Muscle layer of colon (tissue), 2 donors: ENCODE results near the gene METTL16.
"Not testable (repeated sequence)": the region's sequence is repeated elsewhere in the genome, so short reads cannot be mapped to it uniquely, and the experiment has no call there.

ENCODE experiments used
- H3K27ac ChIP-seq: one replicate; pipeline ENCODE4 v1.7.0; 2013; ENCODE audit warnings: low read depth, mild to moderate bottlenecking, low read length, moderate library complexity
- H3K27me3 ChIP-seq, 2 donors: one replicate each; pipeline ENCODE4 v1.7.0; 2013; ENCODE audit warnings: low read length in 2 of 2, mild to moderate bottlenecking in 2 of 2; ENCODE audit not compliant: insufficient read depth in 2 of 2, control insufficient read depth in 1 of 2
- H3K36me3 ChIP-seq: one replicate; pipeline ENCODE4 v1.7.0; 2013; ENCODE audit warnings: mild to moderate bottlenecking, low read length; ENCODE audit not compliant: insufficient read depth
- H3K4me1 ChIP-seq: one replicate; pipeline ENCODE4 v1.7.0; 2013; ENCODE audit warnings: mild to moderate bottlenecking, low read length; ENCODE audit not compliant: insufficient read depth
- H3K4me3 ChIP-seq, 2 donors: one replicate each; pipeline ENCODE4 v1.7.0; 2013; ENCODE audit warnings: low read length in 2 of 2, low read depth in 1 of 2, mild to moderate bottlenecking in 1 of 2, moderate library complexity in 1 of 2
- H3K9ac ChIP-seq: one replicate; pipeline ENCODE4 v1.7.0; 2013; ENCODE audit warnings: low read length
- H3K9me3 ChIP-seq: one replicate; pipeline ENCODE4 v1.7.0; 2013; ENCODE audit warnings: mild to moderate bottlenecking, low read length
- donor health status: abdominal sarcoma.
- donor health status: Adenocarcinoma of cecum.

The METTL16 gene

DNA sequence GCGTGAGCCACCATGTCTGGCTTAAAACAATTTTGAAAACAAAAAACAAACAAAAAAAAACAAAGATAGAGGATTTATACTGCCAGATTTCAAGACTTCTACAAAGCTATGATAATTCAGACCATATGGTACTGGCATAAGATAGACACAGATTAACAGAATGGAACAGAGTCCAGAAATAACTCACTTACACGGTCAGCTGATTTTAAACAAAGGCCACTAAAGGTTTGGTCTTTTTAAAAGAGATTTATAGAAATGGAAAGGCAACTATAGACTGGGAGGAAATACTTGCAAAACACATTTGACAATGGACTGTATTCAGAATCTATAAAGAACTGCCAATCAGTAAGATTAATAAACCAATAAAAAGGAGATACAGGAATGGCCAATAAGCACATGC, 62.2 kb downstream of the METTL16 start:
- Histone ChIP-seq H3K27me3 (no peaks in the 10 kb centered on the region), H3K4me3 (no peak overlapping the region), H3K27ac (no peak overlapping the region), H3K36me3 (no peaks in the 10 kb centered on the region), H3K9ac (no peak overlapping the region), H3K9me3 (no peaks in the 10 kb centered on the region), H3K4me1 (no peaks in the 10 kb centered on the region)

DNA sequence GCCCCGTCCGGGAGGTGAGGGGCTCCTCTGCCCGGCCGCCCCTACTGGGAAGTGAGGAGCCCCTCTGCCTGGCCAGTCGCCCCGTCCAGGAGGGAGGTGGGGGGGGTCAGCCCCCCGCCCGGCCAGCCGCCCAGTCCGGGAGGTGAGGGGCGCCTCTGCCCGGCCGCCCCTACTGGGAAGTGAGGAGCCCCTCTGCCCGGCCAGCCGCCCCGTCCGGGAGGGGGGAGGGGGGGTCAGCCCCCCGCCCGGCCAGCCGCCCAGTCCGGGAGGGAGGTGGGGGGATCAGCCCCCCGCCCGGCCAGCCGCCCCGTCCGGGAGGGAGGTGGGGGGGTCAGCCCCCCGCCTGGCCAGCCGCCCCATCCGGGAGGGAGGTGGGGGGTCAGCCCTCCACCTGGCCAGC, 64.2 kb downstream of the METTL16 start:
- H3K4me3 ChIP-seq, H3K27ac ChIP-seq, H3K9me3 ChIP-seq, H3K9ac ChIP-seq, H3K27me3 ChIP-seq, H3K4me1 ChIP-seq, H3K36me3 ChIP-seq: not testable (repeated sequence)

DNA sequence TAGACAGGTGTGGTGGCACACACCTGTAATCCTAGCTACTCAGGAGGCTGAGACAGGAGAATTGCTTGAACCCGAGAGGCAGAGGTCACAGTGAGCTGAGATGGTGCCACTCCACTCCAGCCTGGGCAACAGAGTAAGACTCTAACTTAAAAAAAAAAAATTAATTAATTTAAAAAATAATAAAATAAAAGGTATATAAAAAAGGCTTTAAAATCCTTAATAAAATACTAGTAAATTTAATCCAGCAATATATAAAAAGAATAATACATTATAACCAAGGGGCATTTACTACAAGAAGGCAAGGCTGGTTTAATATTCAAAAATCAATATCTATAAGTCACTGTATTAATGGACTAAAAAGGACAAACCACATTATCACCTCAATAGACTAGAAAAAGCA, 66.0 kb downstream of the METTL16 start:
- no peak overlapping the region for H3K4me3 ChIP-seq

DNA sequence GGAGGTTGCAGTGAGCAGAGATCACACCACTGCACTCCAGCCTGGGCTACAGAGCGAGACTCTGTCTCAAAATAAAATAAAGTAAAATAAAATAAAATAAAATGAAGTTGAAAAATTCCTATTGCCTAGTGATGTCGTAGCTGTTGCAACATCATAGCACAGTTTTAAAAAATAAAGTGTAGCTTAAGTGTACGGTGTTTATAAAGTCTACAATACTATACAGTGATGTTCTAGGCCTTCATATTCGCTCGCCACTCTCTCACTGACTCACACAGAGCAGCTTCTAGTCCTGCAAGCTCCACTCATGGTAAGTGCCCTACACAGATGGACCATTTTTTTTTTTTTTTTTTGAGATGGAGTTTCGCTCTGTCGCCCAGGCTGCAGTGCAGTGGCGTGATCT, 67.3 kb downstream of the METTL16 start:
- Histone ChIP-seq H3K4me1 (no peaks in the 10 kb centered on the region), H3K9me3 (no peaks in the 10 kb centered on the region), H3K36me3 (no peaks in the 10 kb centered on the region), H3K27ac (no peak overlapping the region), H3K4me3 (no peak overlapping the region), H3K27me3 (no peaks in the 10 kb centered on the region), H3K9ac (no peak overlapping the region)

More for the DNA sequence above, 66.0 kb downstream of the METTL16 start:
- no peak overlapping the region for H3K27ac ChIP-seq
- H3K36me3 ChIP-seq = no peaks in the 10 kb centered on the region
- H3K9ac ChIP-seq = no peak overlapping the region
- no peaks in the 10 kb centered on the region for H3K9me3 ChIP-seq
- H3K27me3 ChIP-seq = no peaks in the 10 kb centered on the region
- no peaks in the 10 kb centered on the region for H3K4me1 ChIP-seq

DNA sequence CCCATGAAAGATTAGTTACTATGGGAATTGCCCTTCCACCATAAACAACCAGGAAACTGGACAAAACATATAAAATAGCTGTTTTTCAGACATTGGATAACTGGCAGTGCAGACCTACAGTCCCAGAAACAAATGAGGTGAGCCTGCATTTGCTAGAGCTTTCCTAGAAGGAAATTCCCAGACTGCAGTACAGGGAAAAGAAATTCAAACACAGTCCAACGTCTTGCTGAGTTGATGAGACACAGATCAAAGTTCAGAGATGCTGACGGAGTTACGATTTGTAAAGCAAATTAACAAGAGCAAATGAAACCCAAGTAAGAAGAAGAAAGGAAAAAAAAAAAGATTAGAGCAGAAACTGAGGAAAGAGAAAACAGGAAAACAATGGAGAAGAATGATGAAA, 69.5 kb downstream of the METTL16 start:
- Histone ChIP-seq H3K27ac (no peak overlapping the region), H3K9me3 (no peaks in the 10 kb centered on the region), H3K9ac (no peak overlapping the region), H3K4me1 (no peaks in the 10 kb centered on the region), H3K4me3 (no peak overlapping the region), H3K36me3 (peaks cover 17% of the 10 kb centered on the region), H3K27me3 (no peaks in the 10 kb centered on the region)

DNA sequence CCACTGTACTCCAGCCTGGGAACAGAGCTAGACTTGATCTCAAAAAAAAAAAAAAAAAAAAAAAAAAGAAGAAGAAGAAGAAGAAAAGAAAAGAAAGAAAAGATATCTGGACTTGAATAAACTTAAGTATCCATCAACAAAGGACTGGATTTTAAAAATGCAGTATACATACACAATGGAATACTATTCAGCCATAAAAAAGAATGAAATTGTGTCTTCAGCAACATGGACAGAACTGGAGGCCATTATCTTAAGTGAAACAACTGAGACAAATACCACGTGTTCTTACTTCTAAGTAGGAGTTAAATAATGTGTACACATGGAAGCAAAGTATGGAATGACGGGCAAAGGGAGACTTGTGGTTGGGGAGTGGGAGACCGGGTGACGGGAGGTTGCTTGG, 70.8 kb downstream of the METTL16 start:
- H3K27me3 ChIP-seq = no peaks in the 10 kb centered on the region
- no peaks in the 10 kb centered on the region for H3K9me3 ChIP-seq
- H3K36me3 ChIP-seq = peaks cover 29% of the 10 kb centered on the region
- no peak overlapping the region for H3K9ac ChIP-seq
- no peak overlapping the region for H3K27ac ChIP-seq
- no peak overlapping the region for H3K4me3 ChIP-seq
- no peaks in the 10 kb centered on the region for H3K4me1 ChIP-seq

DNA sequence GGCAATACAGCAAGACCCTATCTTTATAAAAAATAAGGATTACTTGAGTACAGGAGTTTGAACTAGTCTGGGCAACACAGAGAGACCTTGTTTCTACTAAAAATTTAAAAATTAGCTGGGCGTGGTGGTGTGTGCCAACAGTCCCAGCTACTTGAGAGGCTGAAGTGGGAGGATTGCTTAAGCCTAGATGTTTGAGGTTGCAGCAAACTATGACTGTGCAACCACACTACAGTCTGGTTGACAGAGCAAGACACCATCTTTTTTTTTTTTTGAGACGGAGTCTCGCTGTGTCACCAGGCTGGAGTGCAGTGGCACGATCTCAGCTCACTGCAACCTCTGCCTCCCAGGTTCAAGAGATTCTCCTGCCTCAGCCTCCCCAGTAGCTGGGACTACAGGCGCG, 71.7 kb downstream of the METTL16 start:
- not testable (repeated sequence) for H3K9me3 ChIP-seq, H3K27me3 ChIP-seq, H3K27ac ChIP-seq, H3K4me3 ChIP-seq, H3K4me1 ChIP-seq, H3K9ac ChIP-seq
- H3K36me3 ChIP-seq = peaks cover 29% of the 10 kb centered on the region

DNA sequence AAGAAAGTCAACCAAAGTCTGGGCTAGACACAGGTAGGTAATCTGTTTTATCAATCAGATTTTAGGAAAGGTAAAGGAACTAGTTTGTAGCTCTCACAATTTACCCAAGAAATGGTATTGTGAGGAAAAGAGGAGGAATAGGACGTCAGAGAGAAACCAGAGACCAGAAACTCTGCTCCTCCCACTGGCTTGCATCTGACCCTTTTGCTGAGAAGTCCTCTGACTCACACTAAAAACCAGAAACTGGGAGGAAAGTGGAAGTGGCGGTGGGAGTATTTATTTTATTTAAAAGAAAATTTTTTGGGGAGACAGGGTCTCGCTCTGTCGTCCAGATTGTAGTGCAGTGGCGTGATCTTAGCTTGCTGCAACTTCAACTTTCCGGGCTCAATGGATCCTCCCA, 72.9 kb downstream of the METTL16 start:
- Histone ChIP-seq H3K27ac (no peak overlapping the region), H3K4me1 (no peaks in the 10 kb centered on the region), H3K9me3 (no peaks in the 10 kb centered on the region), H3K27me3 (no peaks in the 10 kb centered on the region), H3K9ac (no peak overlapping the region), H3K4me3 (no peak overlapping the region), H3K36me3 (peaks cover 29% of the 10 kb centered on the region)

DNA sequence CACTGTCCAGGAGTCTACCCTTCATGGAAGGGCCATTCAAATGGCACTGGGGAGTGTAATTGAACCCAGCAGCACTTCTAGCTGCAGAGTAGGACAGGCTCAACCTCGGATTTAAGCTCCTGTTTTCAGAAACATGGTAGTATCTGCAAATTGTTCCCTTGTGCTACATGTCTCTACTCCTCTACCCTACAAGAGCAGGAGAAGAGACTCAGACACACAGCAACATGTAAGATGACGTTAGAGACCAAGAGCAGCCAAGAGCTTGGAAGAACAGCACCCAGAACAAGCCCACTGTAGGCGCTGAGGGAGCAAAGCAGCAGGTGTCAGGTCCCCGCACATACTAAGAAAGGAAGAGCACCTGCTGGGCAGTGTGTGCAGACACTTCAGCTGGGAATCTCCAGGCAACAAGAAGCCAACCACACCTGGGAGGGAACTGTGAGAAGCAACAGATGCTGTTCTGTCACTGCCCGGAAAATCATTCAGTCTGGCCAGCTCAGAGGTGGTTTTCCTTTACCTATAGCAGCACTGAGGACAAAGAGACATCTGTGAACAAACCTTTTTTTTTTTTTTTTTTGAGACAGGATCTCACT, 75.3 kb downstream of the METTL16 start:
- Histone ChIP-seq H3K27me3 (no peaks in the 10 kb centered on the region), H3K4me3 (no peak overlapping the region), H3K9me3 (no peaks in the 10 kb centered on the region), H3K4me1 (no peaks in the 10 kb centered on the region), H3K9ac (no peak overlapping the region), H3K36me3 (peaks cover 39% of the 10 kb centered on the region), H3K27ac (no peak overlapping the region)

DNA sequence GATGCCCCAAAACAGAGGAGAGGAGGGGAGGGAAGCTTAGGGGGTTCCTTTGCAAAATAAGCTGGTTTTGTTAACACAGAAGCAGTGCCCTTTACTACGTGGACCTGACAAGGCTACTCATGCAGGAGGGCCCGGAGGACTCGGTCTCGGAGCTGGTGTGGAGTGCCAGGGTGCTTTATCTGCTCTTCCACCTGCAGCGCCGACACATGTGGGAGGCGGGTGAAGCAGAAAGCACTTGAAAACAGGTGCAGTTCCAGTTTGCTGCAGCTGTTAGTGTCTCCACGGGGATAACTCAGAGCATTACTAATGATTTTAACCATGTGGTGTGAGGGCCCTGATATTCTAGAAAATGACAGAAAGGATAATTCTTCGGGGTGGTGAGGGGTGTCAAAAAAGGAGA, 75.8 kb downstream of the METTL16 start:
- H3K36me3 ChIP-seq = peaks cover 39% of the 10 kb centered on the region
- no peaks in the 10 kb centered on the region for H3K27me3 ChIP-seq
- H3K9me3 ChIP-seq = no peaks in the 10 kb centered on the region
- H3K27ac ChIP-seq = no peak overlapping the region
- no peak overlapping the region for H3K4me3 ChIP-seq
- H3K4me1 ChIP-seq = no peaks in the 10 kb centered on the region
- H3K9ac ChIP-seq = no peak overlapping the region

DNA sequence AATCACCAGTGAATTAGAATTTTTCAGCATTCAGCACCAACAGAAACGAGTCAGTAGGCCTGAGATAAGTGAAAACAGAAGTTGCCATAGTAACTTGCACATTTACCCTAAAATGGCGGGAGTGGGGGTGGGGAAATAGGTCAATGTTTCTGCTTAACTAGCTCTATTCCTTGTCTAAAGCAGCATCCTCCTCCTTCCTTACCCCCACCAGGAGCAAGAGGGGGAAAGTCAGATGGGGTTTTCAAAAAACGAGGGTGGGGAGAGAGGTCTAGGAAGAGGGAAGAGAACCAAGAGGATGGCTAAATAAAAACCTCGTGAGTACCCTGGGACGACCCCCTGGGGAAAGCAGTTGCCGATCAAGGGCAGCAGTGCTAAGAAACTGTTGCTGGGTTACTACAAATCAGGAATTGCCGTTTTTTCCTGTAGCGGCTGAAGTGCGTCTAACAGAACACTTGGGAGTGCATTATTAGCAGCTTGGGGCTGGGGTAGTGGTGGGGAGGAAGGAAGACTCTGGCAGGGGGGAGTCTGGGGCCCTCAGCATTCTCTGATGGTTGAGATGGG, 76.4 kb downstream of the METTL16 start:
- Histone ChIP-seq H3K9me3 (no peaks in the 10 kb centered on the region), H3K9ac (no peak overlapping the region), H3K4me1 (no peaks in the 10 kb centered on the region), H3K27me3 (no peaks in the 10 kb centered on the region), H3K27ac (no peak overlapping the region), H3K36me3 (peaks cover 39% of the 10 kb centered on the region), H3K4me3 (no peak overlapping the region)

DNA sequence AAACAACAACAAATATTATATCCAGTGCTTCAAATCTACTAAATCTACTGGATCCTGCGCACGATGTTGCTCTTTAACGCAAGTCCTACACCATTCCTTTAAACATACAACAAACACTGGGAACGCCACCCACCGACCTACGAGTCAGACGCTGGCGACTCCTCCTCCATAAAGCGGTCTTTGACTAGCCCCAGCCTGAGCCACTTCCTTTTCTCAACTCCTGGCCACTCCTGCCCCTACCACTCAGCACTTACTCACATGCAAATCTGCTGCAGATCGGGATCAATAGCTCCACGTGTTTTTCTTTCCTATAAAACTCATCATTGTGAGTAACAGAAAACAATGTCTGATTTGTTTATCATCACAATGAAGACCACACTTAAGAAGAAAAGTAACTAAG, 78.0 kb downstream of the METTL16 start:
- Histone ChIP-seq H3K4me1 (no peaks in the 10 kb centered on the region), H3K36me3 (peaks cover 32% of the 10 kb centered on the region), H3K27ac (no peak overlapping the region), H3K9ac (no peak overlapping the region), H3K27me3 (no peaks in the 10 kb centered on the region), H3K9me3 (no peaks in the 10 kb centered on the region), H3K4me3 (no peak overlapping the region)
